Karpas-422 (cell line): ENCODE data around the gene CPE. TPM values are rescaled to one million over a fixed set of nuclear protein-coding genes. Genes with fewer than 3 reads are reported as not detected.

Source experiments
- DNase-seq: peaks from one replicate; pipeline ENCODE4 v3.0.0-alpha.2; 2015
- H2AFZ ChIP-seq: fragments of 200-600 bp; sonication (generic); 2 replicates; pipeline ENCODE4 v1.6.1; 2014; ENCODE audit warnings: antibody characterized with exemption, low read length, mixed read lengths
- H3K27ac ChIP-seq: fragments of 200-600 bp; sonication (generic); 2 replicates; pipeline ENCODE4 v1.5.1; 2014; ENCODE audit warnings: mild to moderate bottlenecking, low read length, moderate library complexity
- H3K27me3 ChIP-seq: fragments of 200-600 bp; sonication (generic); 2 replicates; pipeline ENCODE4 v1.6.1; 2014; ENCODE audit warnings: low read length, mixed read lengths
- H3K36me3 ChIP-seq: fragments of 200-600 bp; sonication (generic); 2 replicates; pipeline ENCODE4 v1.6.1; 2014; ENCODE audit warnings: low read length, mixed read lengths; ENCODE audit not compliant: insufficient read depth
- H3K4me1 ChIP-seq: fragments of 200-600 bp; sonication (generic); 2 replicates; pipeline ENCODE4 v1.6.1; 2014; ENCODE audit warnings: mild to moderate bottlenecking, low read length, mixed read lengths
- H3K4me2 ChIP-seq: fragments of 200-600 bp; sonication (generic); 2 replicates; pipeline ENCODE4 v1.6.1; 2014; ENCODE audit warnings: low read length, low read depth, mild to moderate bottlenecking; ENCODE audit not compliant: poor library complexity, severe bottlenecking
- H3K4me3 ChIP-seq: fragments of 200-600 bp; sonication (generic); 2 replicates; pipeline ENCODE4 v1.5.1; 2014; ENCODE audit warnings: mild to moderate bottlenecking, antibody characterized with exemption, low read length, mixed read lengths
- H3K79me2 ChIP-seq: fragments of 200-600 bp; sonication (generic); 2 replicates; pipeline ENCODE4 v1.6.1; 2014; ENCODE audit warnings: mild to moderate bottlenecking, low read length, mixed read lengths
- H3K9ac ChIP-seq: fragments of 200-600 bp; sonication (generic); 2 replicates; pipeline ENCODE4 v1.6.0; 2014; ENCODE audit warnings: low read length
- H3K9me2 ChIP-seq: fragments of 200-600 bp; sonication (generic), shearing (Covaris generic); replicated peaks from 2 replicates; pipeline ENCODE4 v1.6.0; 2014; ENCODE audit warnings: mild to moderate bottlenecking, low read length, moderate library complexity; ENCODE audit not compliant: insufficient read depth
- H3K9me3 ChIP-seq: fragments of 300-700, 200-600 bp; sonication (generic); 2 replicates; pipeline ENCODE4 v1.6.1; 2014; ENCODE audit warnings: low read length, mixed read lengths
- H4K20me1 ChIP-seq: fragments of 200-600 bp; sonication (generic); 2 replicates; pipeline ENCODE4 v1.6.1; 2014; ENCODE audit warnings: mild to moderate bottlenecking, antibody characterized with exemption, low read length, low read depth; ENCODE audit not compliant: insufficient read depth
- total RNA-seq: library from RNA; depleted of rRNA; stranded (reverse); fragments of >200 nt; shearing (Covaris generic); gene quantifications from 2 replicates; pipeline ENCODE4 v1.2.3, GENCODE V29; 2014; ENCODE audit warnings: low replicate concordance; rRNA removed

The CPE gene
- total RNA-seq, result not detected in 2 replicates

- H3K79me2 ChIP-seq, result no peaks in the 10 kb centered on the region
- H3K27me3 ChIP-seq, result no peaks in the 10 kb centered on the region
- no peak for DNase-seq
- no peaks in the 10 kb centered on the region for H4K20me1 ChIP-seq
- H3K4me2 ChIP-seq, result no peak within 1 kb of the TSS
- no peak within 1 kb of the TSS for H3K27ac ChIP-seq
- no peaks in the 10 kb centered on the region for H3K36me3 ChIP-seq
- H3K9me2 ChIP-seq, result no peaks in the 10 kb centered on the region
- no peak within 1 kb of the TSS for H3K4me3 ChIP-seq
- H3K9me3 ChIP-seq, result no peaks in the 10 kb centered on the region
- no peaks in the 10 kb centered on the region for H3K4me1 ChIP-seq
- no peak within 1 kb of the TSS for H3K9ac ChIP-seq
- H2AFZ ChIP-seq, result no peak within 1 kb of the TSS
Observed at GRCh38 chr4:165378745-165379677, at the start of gene CPE. Gene CPE (plus strand): TSS chr4:165379008. CDS start chr4:165379222, 214 bp downstream.

- Histone ChIP-seq H3K9me2 (no peaks in the 10 kb centered on the region), H3K27me3 (no peaks in the 10 kb centered on the region), H3K4me3 (peak overlapping the region; percentile 85), H3K36me3 (peaks cover 45% of the 10 kb centered on the region), H4K20me1 (peaks cover 71% of the 10 kb centered on the region), H3K79me2 (peaks cover 79% of the 10 kb centered on the region), H3K9ac (peak overlapping the region; percentile 82), H2AFZ (no peak overlapping the region), H3K4me2 (peak overlapping the region; percentile 96), H3K9me3 (no peaks in the 10 kb centered on the region), H3K4me1 (peaks cover 75% of the 10 kb centered on the region), H3K27ac (peak overlapping the region; percentile 15)
- no peak for DNase-seq
Observed at GRCh38 chr4:165330071-165330470, 48.7 kb upstream of the CPE start.

GRCh38 chr4:165330666-165331065 lies 48.1 kb upstream of the CPE start:
- Histone ChIP-seq H3K4me3 (peak overlapping the region; percentile 85), H3K9me3 (no peaks in the 10 kb centered on the region), H3K27ac (peak overlapping the region; percentile 15; the same call in 1 of the 2 replicates), H3K9ac (peak overlapping the region; percentile 82), H3K79me2 (peaks cover 85% of the 10 kb centered on the region), H3K27me3 (no peaks in the 10 kb centered on the region), H3K36me3 (peaks cover 51% of the 10 kb centered on the region), H3K4me2 (peak overlapping the region; percentile 96), H3K4me1 (peaks cover 80% of the 10 kb centered on the region), H4K20me1 (peaks cover 76% of the 10 kb centered on the region), H2AFZ (no peak overlapping the region), H3K9me2 (no peaks in the 10 kb centered on the region)
- DNase-seq, result no peak

GRCh38 chr4:165331359-165331758 lies 47.4 kb upstream of the CPE start:
- Histone ChIP-seq H3K79me2 (peaks cover 88% of the 10 kb centered on the region), H3K27ac (no peak overlapping the region), H3K9me2 (no peaks in the 10 kb centered on the region), H3K9ac (peak overlapping the region; percentile 82; the same call in 1 of the 2 replicates), H3K27me3 (no peaks in the 10 kb centered on the region), H3K4me3 (peak overlapping the region; percentile 85; the same call in 1 of the 2 replicates), H4K20me1 (peaks cover 80% of the 10 kb centered on the region), H3K4me1 (peaks cover 73% of the 10 kb centered on the region), H3K9me3 (no peaks in the 10 kb centered on the region), H3K36me3 (peaks cover 57% of the 10 kb centered on the region), H3K4me2 (peak overlapping the region; percentile 96), H2AFZ (no peak overlapping the region)
- DNase-seq, result no peak

GRCh38 chr4:165331823-165332222 lies 47.0 kb upstream of the CPE start:
- Histone ChIP-seq H3K4me3 (peak overlapping the region; percentile 85; the same call in 1 of the 2 replicates), H3K36me3 (peaks cover 61% of the 10 kb centered on the region), H3K79me2 (peaks cover 92% of the 10 kb centered on the region), H4K20me1 (peaks cover 84% of the 10 kb centered on the region), H3K27me3 (no peaks in the 10 kb centered on the region), H3K9me3 (no peaks in the 10 kb centered on the region), H3K9ac (no peak overlapping the region), H3K27ac (no peak overlapping the region), H3K9me2 (no peaks in the 10 kb centered on the region), H3K4me1 (peaks cover 70% of the 10 kb centered on the region), H2AFZ (no peak overlapping the region), H3K4me2 (peak overlapping the region; percentile 96)
- DNase-seq, result no peak

- Histone ChIP-seq H3K27me3 (no peaks in the 10 kb centered on the region), H3K9me2 (no peaks in the 10 kb centered on the region), H3K9me3 (no peaks in the 10 kb centered on the region), H3K4me3 (peak overlapping the region; percentile 85), H4K20me1 (peaks cover 91% of the 10 kb centered on the region), H3K9ac (peak overlapping the region; percentile 4; the same call in 1 of the 2 replicates), H3K27ac (peak overlapping the region; percentile 1), H3K36me3 (peaks cover 68% of the 10 kb centered on the region), H3K4me2 (peak overlapping the region; percentile 96), H3K4me1 (peaks cover 70% of the 10 kb centered on the region), H3K79me2 (peaks cover 98% of the 10 kb centered on the region), H2AFZ (no peak overlapping the region)
- DNase-seq, result no peak
Observed at GRCh38 chr4:165332502-165332901, 46.3 kb upstream of the CPE start.

- Histone ChIP-seq H3K4me1 (peaks cover 53% of the 10 kb centered on the region), H3K9me3 (no peaks in the 10 kb centered on the region), H3K27me3 (no peaks in the 10 kb centered on the region), H3K9ac (no peak overlapping the region), H3K27ac (no peak overlapping the region), H3K79me2 (peaks cover 80% of the 10 kb centered on the region), H3K4me3 (no peak overlapping the region), H3K9me2 (no peaks in the 10 kb centered on the region), H3K36me3 (peaks cover 88% of the 10 kb centered on the region), H4K20me1 (peaks cover 76% of the 10 kb centered on the region), H3K4me2 (no peak overlapping the region), H2AFZ (no peak overlapping the region)
- no peak for DNase-seq
Observed at GRCh38 chr4:165335163-165335703, 43.6 kb upstream of the CPE start.

GRCh38 chr4:165336743-165337142 lies 42.1 kb upstream of the CPE start:
- no peak overlapping the region for H3K9ac ChIP-seq
- DNase-seq, result no peak

More at GRCh38 chr4:165336743-165337142, 42.1 kb upstream of the CPE start:
- Histone ChIP-seq H3K79me2 (peaks cover 65% of the 10 kb centered on the region), H3K4me2 (no peak overlapping the region), H3K9me3 (no peaks in the 10 kb centered on the region), H4K20me1 (peaks cover 71% of the 10 kb centered on the region), H3K9me2 (no peaks in the 10 kb centered on the region), H3K27ac (no peak overlapping the region), H3K4me3 (no peak overlapping the region), H3K36me3 (peaks cover 90% of the 10 kb centered on the region), H3K4me1 (peaks cover 38% of the 10 kb centered on the region), H2AFZ (no peak overlapping the region), H3K27me3 (no peaks in the 10 kb centered on the region)
